BJ (cell line): ENCODE results near the gene ETS1. TPM values are rescaled to one million over a fixed set of nuclear protein-coding genes. Genes with fewer than 3 reads are reported as not detected.

Experiments
- CTCF ChIA-PET: fragments of 350-600 bp; formaldehyde crosslinking; extraction: SDS; loops from one replicate; lab custom pipeline; 2021; ENCODE audit warnings: antibody characterized with exemption, inconsistent platforms; lab: Yijun Ruan, JAX
- POLR2A ChIA-PET: fragments of 300-600 bp; sonication (Branson Sonifier 250); formaldehyde crosslinking; extraction: SDS; loops from one replicate; lab custom pipeline; 2021; ENCODE audit warnings: antibody characterized with exemption; lab: Charles Lee
- DNase-seq: peaks from one replicate; pipeline ENCODE4 v3.0.0-alpha.2; 2011; ENCODE audit warnings: low read depth
- H3K27me3 ChIP-seq: 2 replicates; pipeline ENCODE4 v1.6.0; 2011; ENCODE audit warnings: low read length; ENCODE audit not compliant: control insufficient read depth, insufficient read depth
- H3K36me3 ChIP-seq: 2 replicates; pipeline ENCODE4 v1.5.1; 2011; ENCODE audit warnings: low read length; ENCODE audit not compliant: control insufficient read depth, insufficient read depth
- H3K4me3 ChIP-seq: 2 replicates; pipeline ENCODE4 v1.5.1; 2011; ENCODE audit warnings: low read depth, mild to moderate bottlenecking, control low read depth, low read length
- polyA plus RNA-seq: library from polyadenylated mRNA; depleted of rRNA; stranded (reverse); fragments of >200 nt; gene quantifications from 2 replicates; pipeline ENCODE4 v1.2.3, GENCODE V29; 2011
- TF ChIP-seq, protein P1 (sequence below): IDR thresholded peaks from 2 replicates; pipeline ENCODE4 v1.5.1; 2011; ENCODE audit warnings: low read depth, mild to moderate bottlenecking, control low read depth, inconsistent platforms, low read length, moderate library complexity; ENCODE audit not compliant: insufficient read depth

The ETS1 gene
- polyA plus RNA-seq, 1 experiment: 38.5 TPM

DNA sequence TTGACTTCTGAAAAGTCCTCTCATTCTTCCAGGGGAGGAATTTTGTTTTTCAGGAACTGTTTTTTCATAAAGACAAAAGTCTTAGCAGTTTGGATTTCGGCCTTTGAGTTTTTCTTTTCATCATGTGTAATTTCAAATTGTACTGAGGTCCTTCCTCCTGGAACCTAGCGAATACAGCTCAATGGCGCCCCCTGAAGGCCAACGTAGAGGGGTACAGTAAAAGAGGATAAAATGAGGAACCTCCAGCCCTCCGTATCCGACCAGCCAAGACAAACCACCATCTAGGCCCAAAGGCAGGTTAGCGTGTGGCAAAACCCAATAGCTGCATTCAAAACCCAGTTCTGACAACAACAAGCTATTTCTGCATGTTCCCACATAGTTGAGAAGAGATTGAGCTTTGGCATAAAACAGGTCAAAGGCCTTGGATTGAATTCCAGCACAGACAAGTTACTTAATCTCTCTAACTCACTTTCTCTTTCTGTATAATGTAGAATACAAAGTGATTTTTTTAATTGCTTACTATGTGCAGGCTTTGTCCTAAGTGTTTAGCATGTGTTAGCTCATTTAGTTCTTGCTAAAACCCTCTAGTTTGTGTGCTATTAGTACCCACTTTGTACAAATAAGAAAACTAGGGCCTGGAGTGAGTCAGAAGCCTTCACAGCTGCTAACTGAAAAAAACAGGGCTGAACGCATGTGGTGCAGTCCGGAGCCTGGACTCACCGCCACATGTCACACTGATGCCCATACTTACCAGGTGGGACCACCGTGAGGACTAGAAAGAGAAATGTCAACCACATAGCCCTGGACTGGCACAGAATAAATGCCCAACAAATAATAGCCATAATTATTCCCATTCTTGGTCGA lies 43.2 kb upstream of the ETS1 start:
- no peak for DNase-seq
- no peaks in the 10 kb centered on the region for H3K27me3 ChIP-seq
- no peaks in the 10 kb centered on the region for H3K36me3 ChIP-seq
- ChIA-PET CTCF (interaction anchor here (0.6 to 6.3 kb wide), 38 partner anchors 9 to 697 kb away, joined by 3 to 116 read pairs (median 4); no protein-coding TSS in a partner anchor), POLR2A (interaction anchor here (0.6 kb wide), 1 partner anchor 326 kb away, joined by 4 read pairs; no protein-coding TSS in a partner anchor)
- no peak overlapping the region for H3K4me3 ChIP-seq
- TF ChIP-seq, protein P1, sequence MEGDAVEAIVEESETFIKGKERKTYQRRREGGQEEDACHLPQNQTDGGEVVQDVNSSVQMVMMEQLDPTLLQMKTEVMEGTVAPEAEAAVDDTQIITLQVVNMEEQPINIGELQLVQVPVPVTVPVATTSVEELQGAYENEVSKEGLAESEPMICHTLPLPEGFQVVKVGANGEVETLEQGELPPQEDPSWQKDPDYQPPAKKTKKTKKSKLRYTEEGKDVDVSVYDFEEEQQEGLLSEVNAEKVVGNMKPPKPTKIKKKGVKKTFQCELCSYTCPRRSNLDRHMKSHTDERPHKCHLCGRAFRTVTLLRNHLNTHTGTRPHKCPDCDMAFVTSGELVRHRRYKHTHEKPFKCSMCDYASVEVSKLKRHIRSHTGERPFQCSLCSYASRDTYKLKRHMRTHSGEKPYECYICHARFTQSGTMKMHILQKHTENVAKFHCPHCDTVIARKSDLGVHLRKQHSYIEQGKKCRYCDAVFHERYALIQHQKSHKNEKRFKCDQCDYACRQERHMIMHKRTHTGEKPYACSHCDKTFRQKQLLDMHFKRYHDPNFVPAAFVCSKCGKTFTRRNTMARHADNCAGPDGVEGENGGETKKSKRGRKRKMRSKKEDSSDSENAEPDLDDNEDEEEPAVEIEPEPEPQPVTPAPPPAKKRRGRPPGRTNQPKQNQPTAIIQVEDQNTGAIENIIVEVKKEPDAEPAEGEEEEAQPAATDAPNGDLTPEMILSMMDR: peak; percentile 87

DNA sequence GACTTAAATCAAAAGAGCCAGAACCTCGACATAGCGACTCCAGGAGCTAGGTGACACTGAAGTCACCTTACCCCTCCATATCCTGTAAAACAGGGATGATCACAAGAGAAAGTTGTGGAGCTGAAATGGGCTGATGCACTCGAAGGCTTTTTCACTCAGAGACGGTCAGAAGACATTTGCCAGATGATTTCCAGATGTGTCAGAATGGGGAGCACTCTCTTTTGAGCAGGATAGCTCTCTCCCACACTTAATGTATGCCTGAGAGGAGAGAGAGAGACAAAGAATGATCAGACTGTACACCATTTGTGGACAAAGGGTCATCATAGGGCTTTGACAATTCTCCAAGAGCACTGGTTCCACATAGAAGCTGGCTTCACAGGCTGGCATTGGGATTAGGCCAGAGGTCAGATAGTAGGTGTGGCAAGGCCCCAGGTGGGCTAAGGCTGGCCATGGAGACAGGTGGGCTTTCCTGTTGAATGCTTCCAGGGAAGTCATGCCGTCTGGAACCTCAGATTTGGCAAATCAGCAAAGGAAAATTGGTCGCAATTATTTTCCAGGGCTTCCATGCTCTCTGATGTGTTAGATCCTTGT lies 42.3 kb upstream of the ETS1 start:
- CTCF ChIA-PET: interaction anchor here (0.7 to 6.3 kb wide), 22 partner anchors 8 to 472 kb away, joined by 3 to 116 read pairs (median 8); no protein-coding TSS in a partner anchor
- H3K4me3 ChIP-seq: no peak overlapping the region
- TF ChIP-seq, protein P1: no peak
- no peaks in the 10 kb centered on the region for H3K36me3 ChIP-seq
- POLR2A ChIA-PET: no interaction called here
- no peak for DNase-seq
- no peaks in the 10 kb centered on the region for H3K27me3 ChIP-seq

DNA sequence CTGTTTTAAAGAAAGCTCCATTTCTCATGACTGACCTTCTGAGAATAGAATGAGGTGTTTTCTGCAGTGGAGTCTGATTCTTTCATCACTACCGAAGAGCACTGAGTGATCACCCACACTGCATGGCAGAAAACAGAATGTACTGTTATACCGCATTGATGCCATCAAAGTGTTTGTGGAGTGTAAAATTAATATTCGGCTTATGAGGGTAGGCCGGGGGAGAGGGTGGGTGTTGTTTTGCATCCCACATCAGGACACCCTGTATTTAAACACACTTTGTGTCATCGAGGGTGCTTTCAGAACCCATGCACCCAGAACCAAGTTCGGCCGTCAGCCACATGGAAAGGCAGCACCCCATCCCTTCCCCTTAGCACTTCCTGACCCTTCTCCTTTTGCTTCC lies 41.3 kb upstream of the ETS1 start:
- Histone ChIP-seq H3K27me3 (no peaks in the 10 kb centered on the region), H3K4me3 (no peak overlapping the region), H3K36me3 (no peaks in the 10 kb centered on the region)
- POLR2A ChIA-PET: no interaction called here
- CTCF ChIA-PET: interaction anchor here (0.6 to 6.3 kb wide), 11 partner anchors 74 to 471 kb away, joined by 3 to 116 read pairs (median 13); no protein-coding TSS in a partner anchor
- TF ChIP-seq, protein P1: no peak
- no peak for DNase-seq

DNA sequence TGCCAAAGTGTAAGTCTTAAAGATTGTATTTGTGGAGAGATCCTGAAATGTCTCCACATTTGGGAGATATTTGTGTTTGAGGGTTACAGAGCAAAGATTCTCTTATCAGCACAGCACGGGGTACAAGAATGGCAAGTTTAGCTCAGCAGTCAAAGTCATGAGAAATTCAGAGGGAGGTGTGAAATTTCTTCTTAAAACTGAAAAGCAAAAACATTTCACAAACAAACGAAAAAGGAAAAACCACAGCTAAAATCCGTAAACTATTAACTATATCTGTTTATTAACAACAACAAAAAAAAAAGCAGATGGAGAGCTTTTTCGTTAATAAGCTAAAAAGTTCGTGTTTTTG lies 40.9 kb upstream of the ETS1 start:
- TF ChIP-seq, protein P1: no peak
- H3K27me3 ChIP-seq: no peaks in the 10 kb centered on the region
- CTCF ChIA-PET: interaction anchor here (0.6 to 6.3 kb wide), 9 partner anchors 77 to 471 kb away, joined by 3 to 57 read pairs (median 4); no protein-coding TSS in a partner anchor
- POLR2A ChIA-PET: no interaction called here
- H3K4me3 ChIP-seq: no peak overlapping the region
- H3K36me3 ChIP-seq: no peaks in the 10 kb centered on the region
- no peak for DNase-seq
